ENCODE results near the gene CCDC183.
"Not testable (repeated sequence)": the region's sequence is repeated elsewhere in the genome, so short reads cannot be mapped to it uniquely, and the experiment has no call there.

The CCDC183 gene

GRCh38 chr9:136802321-136802720 is 6.2 kb downstream of the CCDC183 start:
- DNase-seq (ENCODE audit: low read depth in 2 of 2), result no peak

- not testable (repeated sequence) for DNase-seq (ENCODE audit: low read depth in 2 of 2)
Observed at GRCh38 chr9:136803009-136803550, 6.9 kb downstream of the CCDC183 start.

GRCh38 chr9:136803551-136804508 is 7.7 kb downstream of the CCDC183 start:
- DNase-seq (ENCODE audit: low read depth in 2 of 2), result no peak

GRCh38 chr9:136804509-136805206 is 8.5 kb downstream of the CCDC183 start:
- no peak for DNase-seq (ENCODE audit: low read depth in 2 of 2)

GRCh38 chr9:136805207-136805740 is 9.1 kb downstream of the CCDC183 start:
- DNase-seq (ENCODE audit: low read depth in 2 of 2), result no peak

- DNase-seq (ENCODE audit: low read depth in 2 of 2), result no peak
Observed at GRCh38 chr9:136806067-136806466, 9.9 kb downstream of the CCDC183 start.

- DNase-seq (ENCODE audit: low read depth in 2 of 2), result no peak
Observed at GRCh38 chr9:136806631-136807201, 10.6 kb downstream of the CCDC183 start.

GRCh38 chr9:136807281-136808074 is 11.3 kb downstream of the CCDC183 start, which contains the start of gene RABL6:
TSS of gene RABL6 (plus strand) at chr9:136807948. CDS start at chr9:136808197, 249 bp downstream.
- peak; percentile 59 to 61 for DNase-seq (ENCODE audit: low read depth in 2 of 2)

GRCh38 chr9:136808075-136808805 is 12.1 kb downstream of the CCDC183 start:
- peak in 1 of 2 donors; percentile 14 for DNase-seq (ENCODE audit: low read depth in 2 of 2)

- no peak for DNase-seq (ENCODE audit: low read depth in 2 of 2)
Observed at GRCh38 chr9:136808806-136809158, 12.6 kb downstream of the CCDC183 start.

- DNase-seq (ENCODE audit: low read depth in 2 of 2), result no peak
Observed at GRCh38 chr9:136814725-136815421, 18.7 kb downstream of the CCDC183 start.

GRCh38 chr9:136815422-136815782 is 19.3 kb downstream of the CCDC183 start:
- no peak for DNase-seq (ENCODE audit: low read depth in 2 of 2)

GRCh38 chr9:136820971-136821825 is 25.1 kb downstream of the CCDC183 start:
- no peak for DNase-seq (ENCODE audit: low read depth in 2 of 2)

- DNase-seq (ENCODE audit: low read depth in 2 of 2), result no peak
Observed at GRCh38 chr9:136821826-136822544, 25.8 kb downstream of the CCDC183 start.

- DNase-seq (ENCODE audit: low read depth in 2 of 2), result no peak
Observed at GRCh38 chr9:136823136-136824046, 27.3 kb downstream of the CCDC183 start.

- DNase-seq (ENCODE audit: low read depth in 2 of 2), result no peak
Observed at GRCh38 chr9:136824496-136825225, 28.5 kb downstream of the CCDC183 start.

All from activated CD8-positive, alpha-beta memory T cell treated with anti-CD3 and anti-CD28 coated beads for 4 hours (primary cell).